Measurements from ENCODE around the gene SPAST. TPM values are rescaled to one million over a fixed set of nuclear protein-coding genes. Genes with fewer than 3 reads are reported as not detected.
A peak's percentile ranks its signal among the peaks of the same experiment; 100 is the strongest.

The SPAST gene
- polyA plus RNA-seq, 1 donor, result 26.7 TPM

DNA sequence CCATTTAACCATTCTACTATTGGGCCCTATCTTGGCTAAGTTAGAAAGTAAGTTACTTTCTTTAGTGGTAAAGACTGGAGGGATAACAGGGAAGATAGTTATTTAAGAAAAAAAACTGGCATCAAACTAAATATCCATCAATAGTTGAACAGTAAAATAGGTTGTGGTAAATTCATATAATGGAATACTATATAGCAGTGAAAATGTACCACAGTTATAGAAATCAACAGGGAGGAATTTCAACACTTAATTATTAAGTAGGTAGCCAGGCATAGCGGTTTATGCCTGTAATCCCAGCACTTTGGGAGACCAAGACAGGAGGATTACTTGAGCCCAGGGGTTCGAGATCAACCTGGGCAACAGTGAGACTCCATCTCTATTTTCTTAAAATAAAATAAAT, 3.1 kb upstream of the SPAST start:
- Histone ChIP-seq H3K27ac (ENCODE audit: low read length) (no peak overlapping the region), H3K4me3 (ENCODE audit: low read length) (no peak overlapping the region), H3K27me3 (ENCODE audit: control insufficient read depth, insufficient read depth, low read length) (no peaks in the 10 kb centered on the region), H3K4me1 (ENCODE audit: control insufficient read depth, insufficient read depth, low read length) (peaks cover 4% of the 10 kb centered on the region), H3K9me3 (ENCODE audit: control insufficient read depth, low read depth, low read length) (no peaks in the 10 kb centered on the region), H3K36me3 (ENCODE audit: control insufficient read depth, insufficient read depth, low read length) (no peaks in the 10 kb centered on the region)
- WGBS (ENCODE audit: insufficient coverage, low lambda C conversion rate), result no CpG with 5 or more reads among the region's 2 CpGs
- no peak for DNase-seq

DNA sequence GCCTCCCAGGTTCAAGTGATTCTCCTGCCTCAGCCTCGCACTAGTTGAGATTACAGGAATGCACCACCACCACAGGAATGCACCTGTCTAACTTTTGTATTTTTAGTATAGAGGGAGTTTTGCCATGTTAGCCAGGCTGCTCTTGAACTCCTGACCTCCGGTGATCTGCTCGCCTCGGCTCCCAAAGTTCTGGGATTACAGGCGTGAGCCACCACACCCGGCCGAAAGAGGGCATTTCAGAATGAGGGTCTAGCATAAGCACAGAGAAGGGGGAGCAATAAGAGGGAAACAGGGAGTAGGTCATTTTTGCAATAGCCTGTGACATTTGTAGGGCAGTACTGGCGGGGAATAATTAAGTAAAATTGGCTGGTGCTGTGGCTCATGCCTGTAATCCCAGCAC, 1.9 kb upstream of the SPAST start:
- no CpG with 5 or more reads among the region's 8 CpGs for WGBS (ENCODE audit: insufficient coverage, low lambda C conversion rate)

DNA sequence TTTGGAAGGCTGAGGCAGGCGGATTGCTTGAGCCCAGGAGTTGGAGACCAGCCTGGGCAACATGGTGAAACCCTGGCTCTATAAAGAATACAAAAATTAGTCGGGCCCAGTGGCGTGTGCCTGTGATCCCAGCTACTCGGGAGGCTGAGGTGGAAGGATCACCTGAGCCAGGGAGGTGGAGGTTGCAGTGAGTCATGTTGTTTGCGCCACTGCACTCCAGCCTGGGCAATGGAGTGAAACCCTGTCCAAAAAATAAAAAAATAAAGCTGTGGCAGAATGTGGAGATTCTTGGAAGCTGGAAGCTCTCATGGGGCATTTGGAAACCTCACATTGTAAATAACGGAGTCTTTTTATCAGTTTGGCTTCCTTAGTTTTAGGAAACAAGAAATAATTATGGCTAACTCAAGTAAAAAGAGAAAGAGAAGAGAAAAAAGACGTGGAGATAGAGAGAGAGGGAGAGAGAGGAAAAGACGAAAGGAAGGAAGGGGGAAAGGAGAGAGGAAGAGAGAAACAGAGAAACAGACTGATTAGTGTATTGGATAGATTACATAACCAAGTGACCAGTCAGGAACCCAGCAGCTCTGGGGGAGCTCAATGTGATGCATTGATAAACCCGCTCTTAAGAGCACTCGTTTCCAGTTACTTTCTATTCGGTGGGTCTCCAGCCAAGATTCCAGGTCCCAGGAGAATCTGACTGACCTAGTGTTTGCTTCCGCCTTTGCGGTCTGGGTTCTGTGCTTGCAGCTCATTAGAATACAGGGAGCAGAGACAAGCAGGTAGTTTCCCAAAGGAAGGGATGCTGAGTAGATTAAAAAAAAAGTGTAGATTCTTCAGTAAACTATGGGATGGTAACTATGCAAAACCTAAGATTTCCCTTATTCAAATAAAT, 1.1 kb upstream of the SPAST start:
- Histone ChIP-seq H3K36me3 (ENCODE audit: control insufficient read depth, insufficient read depth, low read length) (no peaks in the 10 kb centered on the region), H3K4me1 (ENCODE audit: control insufficient read depth, insufficient read depth, low read length) (peaks cover 4% of the 10 kb centered on the region), H3K27ac (ENCODE audit: low read length) (peak overlapping the region; percentile 96), H3K9me3 (ENCODE audit: control insufficient read depth, low read depth, low read length) (no peaks in the 10 kb centered on the region), H3K4me3 (ENCODE audit: low read length) (peak overlapping the region; percentile 83), H3K27me3 (ENCODE audit: control insufficient read depth, insufficient read depth, low read length) (no peaks in the 10 kb centered on the region)
- peak; percentile 20 to 56 for DNase-seq
- 57% methylated on average over 3 of the region's 13 CpGs for WGBS (ENCODE audit: insufficient coverage, low lambda C conversion rate)

More for the DNA sequence above, 1.9 kb upstream of the SPAST start:
- Histone ChIP-seq H3K4me3 (ENCODE audit: low read length) (no peak overlapping the region), H3K36me3 (ENCODE audit: control insufficient read depth, insufficient read depth, low read length) (no peaks in the 10 kb centered on the region), H3K9me3 (ENCODE audit: control insufficient read depth, low read depth, low read length) (no peaks in the 10 kb centered on the region), H3K4me1 (ENCODE audit: control insufficient read depth, insufficient read depth, low read length) (peaks cover 4% of the 10 kb centered on the region), H3K27ac (ENCODE audit: low read length) (no peak overlapping the region), H3K27me3 (ENCODE audit: control insufficient read depth, insufficient read depth, low read length) (no peaks in the 10 kb centered on the region)
- DNase-seq, result no peak

DNA sequence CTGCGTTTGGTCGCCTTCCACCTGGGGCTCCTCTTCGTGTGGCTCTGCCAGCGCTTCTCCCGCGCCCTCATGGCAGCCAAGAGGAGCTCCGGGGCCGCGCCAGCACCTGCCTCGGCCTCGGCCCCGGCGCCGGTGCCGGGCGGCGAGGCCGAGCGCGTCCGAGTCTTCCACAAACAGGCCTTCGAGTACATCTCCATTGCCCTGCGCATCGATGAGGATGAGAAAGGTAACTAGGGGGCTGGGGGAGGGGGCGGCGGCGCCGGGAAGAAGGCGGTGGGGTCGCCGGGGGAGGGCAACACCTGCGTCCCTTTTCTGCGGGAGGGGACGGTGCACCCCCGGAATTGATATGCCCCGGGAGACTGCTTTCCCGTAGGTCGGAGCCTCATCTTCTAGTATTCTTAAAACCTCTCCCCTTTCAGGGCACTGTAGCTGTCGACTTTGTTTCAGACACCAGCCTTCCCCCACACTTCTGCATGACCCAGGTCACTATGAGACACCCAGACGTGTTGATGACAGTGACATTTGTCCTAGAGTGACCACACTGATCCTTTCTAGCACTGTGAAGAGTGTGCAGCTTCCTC, 755 bp downstream of the SPAST start:
- Histone ChIP-seq H3K27me3 (ENCODE audit: control insufficient read depth, insufficient read depth, low read length) (no peaks in the 10 kb centered on the region), H3K27ac (ENCODE audit: low read length) (peak overlapping the region; percentile 96), H3K4me1 (ENCODE audit: control insufficient read depth, insufficient read depth, low read length) (peaks cover 4% of the 10 kb centered on the region), H3K36me3 (ENCODE audit: control insufficient read depth, insufficient read depth, low read length) (no peaks in the 10 kb centered on the region), H3K4me3 (ENCODE audit: low read length) (peak overlapping the region; percentile 83), H3K9me3 (ENCODE audit: control insufficient read depth, low read depth, low read length) (no peaks in the 10 kb centered on the region)
- WGBS (ENCODE audit: insufficient coverage, low lambda C conversion rate), result no CpG with 5 or more reads among the region's 40 CpGs
- peak; percentile 5 to 35 for DNase-seq

DNA sequence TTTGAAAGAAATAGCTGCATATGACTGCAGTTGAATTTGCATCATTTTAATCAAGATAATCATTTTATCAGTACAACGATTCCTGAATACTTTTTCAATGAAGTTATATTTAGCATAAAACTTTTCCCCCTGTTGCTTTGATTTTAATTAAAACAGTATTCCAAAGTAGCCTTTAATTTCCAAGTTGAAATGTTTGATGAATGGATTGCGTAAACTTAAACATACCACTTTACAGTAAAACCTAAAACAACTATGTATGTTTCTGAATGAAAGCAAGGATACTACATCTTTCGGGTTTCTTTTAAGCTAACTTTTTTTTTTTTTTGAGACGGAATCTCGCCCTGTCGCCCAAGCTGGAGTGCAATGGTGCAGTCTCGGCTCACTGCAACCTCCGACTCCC, 1.4 kb downstream of the SPAST start:
- peak overlapping the region; percentile 83 for H3K4me3 ChIP-seq (ENCODE audit: low read length)
- peak overlapping the region; percentile 30 for H3K27ac ChIP-seq (ENCODE audit: low read length)
- H3K27me3 ChIP-seq (ENCODE audit: control insufficient read depth, insufficient read depth, low read length), result no peaks in the 10 kb centered on the region
- H3K36me3 ChIP-seq (ENCODE audit: control insufficient read depth, insufficient read depth, low read length), result no peaks in the 10 kb centered on the region
- peaks cover 4% of the 10 kb centered on the region for H3K4me1 ChIP-seq (ENCODE audit: control insufficient read depth, insufficient read depth, low read length)
- no peak for DNase-seq
- 40% methylated on average over 1 of the region's 8 CpGs for WGBS (ENCODE audit: insufficient coverage, low lambda C conversion rate)
- H3K9me3 ChIP-seq (ENCODE audit: control insufficient read depth, low read depth, low read length), result no peaks in the 10 kb centered on the region

DNA sequence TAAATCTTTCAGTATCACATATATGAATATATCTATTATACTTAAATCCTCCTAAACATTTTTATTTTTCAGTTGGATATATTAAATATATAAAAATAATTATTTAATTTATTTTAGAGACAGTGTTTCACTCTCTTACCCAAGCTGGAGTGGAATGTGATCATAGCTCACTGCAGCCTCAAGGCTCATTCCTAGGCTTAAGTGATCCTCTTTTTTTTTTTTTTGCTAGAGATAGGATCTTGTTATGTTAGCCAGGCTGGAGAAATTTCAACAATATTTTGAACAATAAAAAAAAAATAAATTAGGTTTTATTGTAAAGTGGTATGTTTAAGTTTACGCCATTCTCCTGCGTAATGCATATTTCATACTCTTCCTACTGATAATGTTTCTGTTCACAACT, 4.2 kb downstream of the SPAST start:
- no peak for DNase-seq
- no peaks in the 10 kb centered on the region for H3K36me3 ChIP-seq (ENCODE audit: control insufficient read depth, insufficient read depth, low read length)
- no peaks in the 10 kb centered on the region for H3K9me3 ChIP-seq (ENCODE audit: control insufficient read depth, low read depth, low read length)
- 100% methylated on average over 2 of the region's 2 CpGs for WGBS (ENCODE audit: insufficient coverage, low lambda C conversion rate)
- no peak overlapping the region for H3K27ac ChIP-seq (ENCODE audit: low read length)
- H3K4me1 ChIP-seq (ENCODE audit: control insufficient read depth, insufficient read depth, low read length), result peaks cover 4% of the 10 kb centered on the region
- no peak overlapping the region for H3K4me3 ChIP-seq (ENCODE audit: low read length)
- H3K27me3 ChIP-seq (ENCODE audit: control insufficient read depth, insufficient read depth, low read length), result no peaks in the 10 kb centered on the region

DNA sequence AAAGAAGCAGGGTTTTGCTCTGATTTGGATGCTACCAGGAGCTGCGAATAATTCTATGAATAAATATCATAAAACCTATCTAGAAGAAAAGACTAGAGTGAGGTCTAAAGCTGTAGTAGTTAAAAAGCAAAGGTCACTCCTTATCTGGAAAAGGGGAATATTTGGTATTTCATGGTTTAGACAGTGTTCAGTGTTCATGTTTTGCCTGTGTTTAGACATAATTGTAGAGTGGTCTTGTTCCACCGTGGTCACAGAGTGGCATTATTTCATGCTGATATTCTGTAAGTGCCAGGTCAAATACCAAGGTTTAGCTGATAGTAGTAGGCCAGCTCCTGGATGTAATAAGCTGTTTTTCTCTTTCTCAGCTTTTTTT, 10.8 kb downstream of the SPAST start:
- DNase-seq, result peak in 1 of 2 donors; percentile 35
- Histone ChIP-seq H3K27me3 (ENCODE audit: control insufficient read depth, insufficient read depth, low read length) (no peaks in the 10 kb centered on the region), H3K4me1 (ENCODE audit: control insufficient read depth, insufficient read depth, low read length) (peaks cover 10% of the 10 kb centered on the region), H3K36me3 (ENCODE audit: control insufficient read depth, insufficient read depth, low read length) (peaks cover 4% of the 10 kb centered on the region), H3K4me3 (ENCODE audit: low read length) (no peak overlapping the region), H3K27ac (ENCODE audit: low read length) (peak overlapping the region; percentile 79), H3K9me3 (ENCODE audit: control insufficient read depth, low read depth, low read length) (no peaks in the 10 kb centered on the region)
- no CpG with 5 or more reads among the region's 2 CpGs for WGBS (ENCODE audit: insufficient coverage, low lambda C conversion rate)

DNA sequence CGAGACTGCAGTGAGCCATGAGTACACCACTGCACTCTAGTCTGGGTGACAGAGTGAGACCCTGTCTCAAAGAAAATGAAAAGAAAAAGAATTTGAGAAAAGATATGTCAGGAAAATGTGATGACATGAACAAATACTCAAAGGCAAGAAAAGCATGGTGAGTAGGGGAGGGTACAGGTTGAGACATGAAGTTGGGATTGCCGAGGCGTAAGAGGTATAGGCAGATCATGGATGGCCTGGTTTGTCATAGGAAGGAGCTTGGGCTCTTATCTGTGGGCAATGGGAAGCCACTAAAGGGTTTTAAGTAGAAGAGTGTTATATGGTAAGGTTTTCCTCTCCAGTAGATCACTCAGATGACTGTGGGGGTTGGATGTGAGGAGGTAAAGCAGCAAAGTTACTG, 32.3 kb downstream of the SPAST start:
- Histone ChIP-seq H3K9me3 (ENCODE audit: control insufficient read depth, low read depth, low read length) (no peaks in the 10 kb centered on the region), H3K27me3 (ENCODE audit: control insufficient read depth, insufficient read depth, low read length) (no peaks in the 10 kb centered on the region), H3K4me3 (ENCODE audit: low read length) (no peak overlapping the region), H3K27ac (ENCODE audit: low read length) (no peak overlapping the region), H3K36me3 (ENCODE audit: control insufficient read depth, insufficient read depth, low read length) (peaks cover 10% of the 10 kb centered on the region), H3K4me1 (ENCODE audit: control insufficient read depth, insufficient read depth, low read length) (no peaks in the 10 kb centered on the region)
- no peak for DNase-seq
- WGBS (ENCODE audit: insufficient coverage, low lambda C conversion rate), result no CpG with 5 or more reads among the region's 3 CpGs

DNA sequence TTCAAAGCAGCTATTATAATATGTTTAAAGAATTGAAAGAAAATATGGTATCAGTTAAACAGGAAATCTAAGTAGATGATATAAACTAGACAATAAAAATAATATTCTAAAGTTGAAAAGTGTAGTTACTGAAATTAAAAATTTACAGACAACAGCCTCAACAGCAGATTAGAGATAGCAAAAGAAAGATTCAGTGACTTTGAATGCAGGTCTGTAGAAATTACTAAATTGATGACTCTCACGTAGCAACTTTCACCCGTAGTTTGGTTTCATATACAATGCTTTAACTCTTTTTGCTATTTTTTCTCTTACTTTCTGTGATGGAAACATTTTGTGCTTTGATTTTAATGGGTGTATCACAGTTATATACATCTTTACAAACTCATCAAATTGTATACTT, 44.8 kb downstream of the SPAST start:
- Histone ChIP-seq H3K36me3 (ENCODE audit: control insufficient read depth, insufficient read depth, low read length) (peaks cover 31% of the 10 kb centered on the region), H3K9me3 (ENCODE audit: control insufficient read depth, low read depth, low read length) (peaks cover 8% of the 10 kb centered on the region), H3K4me3 (ENCODE audit: low read length) (no peak overlapping the region), H3K27ac (ENCODE audit: low read length) (no peak overlapping the region), H3K4me1 (ENCODE audit: control insufficient read depth, insufficient read depth, low read length) (no peaks in the 10 kb centered on the region), H3K27me3 (ENCODE audit: control insufficient read depth, insufficient read depth, low read length) (no peaks in the 10 kb centered on the region)
- DNase-seq, result no peak
- WGBS (ENCODE audit: insufficient coverage, low lambda C conversion rate), result no CpG with 5 or more reads among the region's 2 CpGs

DNA sequence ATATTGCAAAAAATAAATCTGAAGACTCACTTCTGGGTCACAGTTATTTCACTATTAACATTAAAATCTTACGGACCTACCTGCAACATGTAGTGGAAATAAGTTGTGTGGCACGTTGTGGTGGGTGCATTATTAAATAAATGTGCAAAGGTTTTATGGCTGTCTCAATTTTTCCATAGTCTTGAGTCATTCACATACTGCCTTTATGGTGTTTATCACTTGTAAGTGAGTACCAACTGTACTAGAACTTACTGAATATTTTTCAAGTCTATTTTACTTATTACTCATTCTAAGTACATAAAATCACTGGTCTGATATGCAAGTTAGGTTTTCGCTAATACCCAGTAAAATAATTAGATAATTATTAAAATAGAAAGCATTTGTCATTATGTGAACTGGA, 54.7 kb downstream of the SPAST start:
- 100% methylated on average over 1 of the region's 3 CpGs for WGBS (ENCODE audit: insufficient coverage, low lambda C conversion rate)
- H3K27ac ChIP-seq (ENCODE audit: low read length), result no peak overlapping the region
- H3K4me3 ChIP-seq (ENCODE audit: low read length), result no peak overlapping the region
- no peaks in the 10 kb centered on the region for H3K9me3 ChIP-seq (ENCODE audit: control insufficient read depth, low read depth, low read length)
- H3K27me3 ChIP-seq (ENCODE audit: control insufficient read depth, insufficient read depth, low read length), result no peaks in the 10 kb centered on the region
- H3K36me3 ChIP-seq (ENCODE audit: control insufficient read depth, insufficient read depth, low read length), result peaks cover 27% of the 10 kb centered on the region
- DNase-seq, result no peak
- no peaks in the 10 kb centered on the region for H3K4me1 ChIP-seq (ENCODE audit: control insufficient read depth, insufficient read depth, low read length)

All from large intestine (tissue), 3 donors.